Suprapubic skin (tissue), 4 donors: ENCODE data around the gene AGAP1. TPM values are rescaled to one million over a fixed set of nuclear protein-coding genes. Genes with fewer than 3 reads are reported as not detected.

Experiments
- DNase-seq, 2 donors: peaks; one replicate each; pipeline ENCODE4 v3.0.0-alpha.2; 2019; ENCODE audit warnings: low spot score in 2 of 2
- H3K27ac ChIP-seq: fragments of 200-600 bp; sonication (generic); one replicate; pipeline ENCODE4 v1.5.1; 2019
- H3K27me3 ChIP-seq: fragments of 200-600 bp; sonication (generic); one replicate; pipeline ENCODE4 v1.5.1; 2019
- H3K36me3 ChIP-seq: fragments of 200-600 bp; sonication (generic); one replicate; pipeline ENCODE4 v1.5.1; 2019
- H3K4me1 ChIP-seq: fragments of 200-600 bp; sonication (generic); one replicate; pipeline ENCODE4 v1.5.1; 2019
- H3K4me3 ChIP-seq: fragments of 200-600 bp; sonication (generic); one replicate; pipeline ENCODE4 v1.5.1; 2019; ENCODE audit warnings: mild to moderate bottlenecking
- H3K9me3 ChIP-seq: fragments of 200-600 bp; sonication (generic); one replicate; pipeline ENCODE4 v1.5.1; 2019
- EP300 ChIP-seq: sonication (generic); formaldehyde crosslinking; IDR thresholded peaks from one replicate; pipeline ENCODE4 v1.6.1; 2017; ENCODE audit warnings: antibody characterized with exemption
- POLR2A ChIP-seq, 2 donors: fragments of 450-650 bp; IDR thresholded peaks; one replicate each; pipeline ENCODE4 v1.6.1; 2017; ENCODE audit warnings: antibody characterized with exemption in 2 of 2, mild to moderate bottlenecking in 2 of 2, moderate library complexity in 2 of 2
- POLR2AphosphoS5 ChIP-seq, 3 donors: sonication (generic); formaldehyde crosslinking; IDR thresholded peaks; one replicate each; pipeline ENCODE4 v1.6.1; 2017; ENCODE audit warnings: antibody characterized with exemption in 3 of 3
- WGBS: methylation state at CpG from one replicate; pipeline ENCODE4 v1.1.5; 2018; 5-methylcytosine and 5-hydroxymethylcytosine counted together
- total RNA-seq, 4 donors: library from RNA; depleted of rRNA; stranded (reverse); fragments of >200 nt; gene quantifications; one replicate each; pipeline ENCODE4 v1.1.0, GENCODE V29; 2016
- TF ChIP-seq, protein P1 (sequence below), 2 donors: fragments of 200-600 bp in 1 of 2; fragments of 450-650 bp in 1 of 2; sonication (generic) in 1 of 2; IDR thresholded peaks; one replicate each; pipeline ENCODE4 v1.5.1; 2016 to 2019; ENCODE audit warnings: antibody characterized with exemption in 2 of 2, mild to moderate bottlenecking in 1 of 2, moderate library complexity in 1 of 2

Gene AGAP1
- total RNA-seq, 4 donors from 2014 or later: 14.1 to 30.7 (median 19.4) TPM

DNA sequence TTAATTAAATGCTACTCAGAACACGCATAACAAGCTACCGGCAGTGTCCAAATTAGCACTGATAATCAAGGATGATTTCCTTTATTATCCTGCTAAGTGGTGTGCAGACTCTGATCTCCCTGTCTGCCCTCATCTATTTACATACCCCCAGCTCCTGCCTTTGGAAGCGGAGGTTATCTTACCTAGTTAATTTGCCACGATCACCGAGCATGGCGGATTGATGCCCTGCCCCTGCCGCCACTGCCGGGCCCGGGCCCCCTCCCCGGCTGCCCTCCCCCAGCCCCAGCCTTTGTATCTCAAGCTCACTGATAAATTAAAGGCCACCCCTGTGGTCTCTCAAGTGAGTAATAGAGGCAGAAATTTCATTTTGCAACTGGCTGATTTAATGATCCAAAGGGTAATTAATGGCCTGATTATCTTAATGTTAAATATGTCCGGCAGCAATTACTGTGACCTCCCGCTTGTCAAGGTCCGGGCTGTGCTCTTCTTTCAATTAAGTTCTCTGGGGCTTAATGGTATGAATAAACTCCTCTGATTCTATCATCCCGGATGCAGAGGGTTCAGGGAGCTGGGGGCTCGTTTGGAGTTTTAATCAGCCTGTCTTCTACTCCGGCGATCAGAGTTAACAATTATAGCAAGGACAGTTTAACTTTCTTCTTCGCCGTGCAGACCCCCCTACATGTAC is 560.9 kb downstream of the AGAP1 start:
- TF ChIP-seq, protein P1, sequence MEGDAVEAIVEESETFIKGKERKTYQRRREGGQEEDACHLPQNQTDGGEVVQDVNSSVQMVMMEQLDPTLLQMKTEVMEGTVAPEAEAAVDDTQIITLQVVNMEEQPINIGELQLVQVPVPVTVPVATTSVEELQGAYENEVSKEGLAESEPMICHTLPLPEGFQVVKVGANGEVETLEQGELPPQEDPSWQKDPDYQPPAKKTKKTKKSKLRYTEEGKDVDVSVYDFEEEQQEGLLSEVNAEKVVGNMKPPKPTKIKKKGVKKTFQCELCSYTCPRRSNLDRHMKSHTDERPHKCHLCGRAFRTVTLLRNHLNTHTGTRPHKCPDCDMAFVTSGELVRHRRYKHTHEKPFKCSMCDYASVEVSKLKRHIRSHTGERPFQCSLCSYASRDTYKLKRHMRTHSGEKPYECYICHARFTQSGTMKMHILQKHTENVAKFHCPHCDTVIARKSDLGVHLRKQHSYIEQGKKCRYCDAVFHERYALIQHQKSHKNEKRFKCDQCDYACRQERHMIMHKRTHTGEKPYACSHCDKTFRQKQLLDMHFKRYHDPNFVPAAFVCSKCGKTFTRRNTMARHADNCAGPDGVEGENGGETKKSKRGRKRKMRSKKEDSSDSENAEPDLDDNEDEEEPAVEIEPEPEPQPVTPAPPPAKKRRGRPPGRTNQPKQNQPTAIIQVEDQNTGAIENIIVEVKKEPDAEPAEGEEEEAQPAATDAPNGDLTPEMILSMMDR (IDR thresholded peaks at IDR 0.05): no peak
- no peak for TF ChIP-seq EP300
- no peak for TF ChIP-seq POLR2AphosphoS5 (IDR thresholded peaks at IDR 0.05)
- TF ChIP-seq POLR2A (IDR thresholded peaks at IDR 0.05): no peak
- Histone ChIP-seq H3K27me3 (no peaks in the 10 kb centered on the region), H3K4me1 (peaks cover 15% of the 10 kb centered on the region), H3K27ac (no peak overlapping the region), H3K9me3 (peaks cover 9% of the 10 kb centered on the region), H3K36me3 (peaks cover 16% of the 10 kb centered on the region), H3K4me3 (no peak overlapping the region)
- no peak for DNase-seq
- WGBS: 79% methylated on average over 19 of the region's 19 CpGs

- H3K27me3 ChIP-seq: no peaks in the 10 kb centered on the region
- no peak overlapping the region for H3K4me3 ChIP-seq
- H3K4me1 ChIP-seq: peaks cover 15% of the 10 kb centered on the region
- peaks cover 11% of the 10 kb centered on the region for H3K36me3 ChIP-seq
- peaks cover 9% of the 10 kb centered on the region for H3K9me3 ChIP-seq
- TF ChIP-seq EP300 (no peak), POLR2AphosphoS5 (IDR thresholded peaks at IDR 0.05) (no peak), POLR2A (IDR thresholded peaks at IDR 0.05) (no peak)
- TF ChIP-seq, protein P1 (IDR thresholded peaks at IDR 0.05): no peak
- no peak for DNase-seq
- WGBS: 52% methylated on average over 12 of the region's 13 CpGs
- H3K27ac ChIP-seq: no peak overlapping the region
Observed at GRCh38 chr2:236055471-236055870, 561.6 kb downstream of the AGAP1 start.

GRCh38 chr2:236056141-236056540 is 562.3 kb downstream of the AGAP1 start:
- Histone ChIP-seq H3K4me3 (no peak overlapping the region), H3K27me3 (no peaks in the 10 kb centered on the region), H3K27ac (no peak overlapping the region), H3K36me3 (peaks cover 11% of the 10 kb centered on the region), H3K4me1 (peaks cover 15% of the 10 kb centered on the region), H3K9me3 (peaks cover 9% of the 10 kb centered on the region)
- WGBS: 72% methylated on average over 9 of the region's 9 CpGs
- DNase-seq: no peak
- TF ChIP-seq POLR2A (IDR thresholded peaks at IDR 0.05) (no peak), POLR2AphosphoS5 (IDR thresholded peaks at IDR 0.05) (no peak), EP300 (no peak)
- TF ChIP-seq, protein P1 (IDR thresholded peaks at IDR 0.05): no peak

DNA sequence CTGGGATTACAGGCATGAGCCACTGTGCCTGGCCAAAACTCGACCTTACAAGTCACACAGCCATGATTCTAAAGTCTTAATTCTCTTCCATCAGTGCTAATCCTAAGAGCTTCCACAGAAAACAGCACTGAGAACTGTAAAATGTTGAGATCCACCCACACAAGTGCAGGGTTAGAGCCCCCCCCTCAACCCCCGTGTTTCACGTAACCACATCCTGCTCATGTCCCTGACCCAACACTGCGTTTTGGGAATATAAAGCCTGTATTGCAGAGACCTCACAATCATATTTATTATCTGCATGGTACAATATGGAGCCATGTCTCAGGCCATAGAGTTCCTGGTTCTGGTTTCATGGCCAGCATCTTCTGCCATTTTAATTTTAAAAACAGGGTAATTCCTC is 563.5 kb downstream of the AGAP1 start:
- H3K4me3 ChIP-seq: no peak overlapping the region
- H3K27ac ChIP-seq: no peak overlapping the region
- DNase-seq: no peak
- WGBS: 92% methylated on average over 4 of the region's 4 CpGs
- H3K36me3 ChIP-seq: peaks cover 2% of the 10 kb centered on the region
- peaks cover 15% of the 10 kb centered on the region for H3K4me1 ChIP-seq
- H3K27me3 ChIP-seq: no peaks in the 10 kb centered on the region
- peaks cover 9% of the 10 kb centered on the region for H3K9me3 ChIP-seq
- TF ChIP-seq POLR2A (IDR thresholded peaks at IDR 0.05) (no peak), EP300 (no peak), POLR2AphosphoS5 (IDR thresholded peaks at IDR 0.05) (no peak)
- TF ChIP-seq, protein P1 (IDR thresholded peaks at IDR 0.05): no peak

- Histone ChIP-seq H3K27ac (no peak overlapping the region), H3K27me3 (no peaks in the 10 kb centered on the region), H3K4me1 (no peaks in the 10 kb centered on the region), H3K36me3 (no peaks in the 10 kb centered on the region), H3K4me3 (no peak overlapping the region), H3K9me3 (peaks cover 9% of the 10 kb centered on the region)
- TF ChIP-seq POLR2AphosphoS5 (IDR thresholded peaks at IDR 0.05) (no peak), EP300 (no peak), POLR2A (IDR thresholded peaks at IDR 0.05) (no peak)
- TF ChIP-seq, protein P1 (IDR thresholded peaks at IDR 0.05): no peak
- 44% methylated on average over 8 of the region's 9 CpGs for WGBS
- no peak for DNase-seq
Observed at GRCh38 chr2:236061497-236061896, 567.7 kb downstream of the AGAP1 start.
